Neural crest cell (in vitro differentiated cells): ENCODE results near the gene TMEM140. TPM values are rescaled to one million over a fixed set of nuclear protein-coding genes. Genes with fewer than 3 reads are reported as not detected.

Experiments
- DNase-seq: peaks from one replicate; pipeline ENCODE4 v3.0.0; 2021; ENCODE audit warnings: low read depth, mixed read lengths, low spot score
- H3K27ac Mint-ChIP-seq: one replicate; pipeline ENCODE4 v1.8.0; 2021; ENCODE audit warnings: mild to moderate bottlenecking, mixed read lengths; ENCODE audit not compliant: unreplicated experiment
- H3K27me3 Mint-ChIP-seq: 2 replicates; pipeline ENCODE4 v1.8.0; 2021; ENCODE audit warnings: low read depth, mild to moderate bottlenecking, mixed read lengths
- H3K36me3 Mint-ChIP-seq: 2 replicates; pipeline ENCODE4 v1.8.0; 2021; ENCODE audit warnings: low read depth, mild to moderate bottlenecking, mixed read lengths
- H3K4me1 Mint-ChIP-seq: 2 replicates; pipeline ENCODE4 v1.8.0; 2021; ENCODE audit warnings: mixed read lengths
- H3K4me3 Mint-ChIP-seq: one replicate; pipeline ENCODE4 v1.8.0; 2021; ENCODE audit warnings: mild to moderate bottlenecking, mixed read lengths
- H3K9me3 Mint-ChIP-seq: 2 replicates; pipeline ENCODE4 v1.8.0; 2021; ENCODE audit warnings: mixed read lengths
- CTCF ChIP-seq: fragments of 200-600 bp; sonication (generic); conservative IDR thresholded peaks from 2 replicates; pipeline ENCODE4 v1.5.0; 2021; ENCODE audit warnings: antibody characterized with exemption, mild to moderate bottlenecking
- total RNA-seq: library from RNA; stranded (reverse); gene quantifications from 2 replicates; pipeline ENCODE4 v1.2.1, GENCODE V29; 2021

TMEM140 gene
- total RNA-seq, 1 donor from 2014 or later, result 0.12 TPM

DNA sequence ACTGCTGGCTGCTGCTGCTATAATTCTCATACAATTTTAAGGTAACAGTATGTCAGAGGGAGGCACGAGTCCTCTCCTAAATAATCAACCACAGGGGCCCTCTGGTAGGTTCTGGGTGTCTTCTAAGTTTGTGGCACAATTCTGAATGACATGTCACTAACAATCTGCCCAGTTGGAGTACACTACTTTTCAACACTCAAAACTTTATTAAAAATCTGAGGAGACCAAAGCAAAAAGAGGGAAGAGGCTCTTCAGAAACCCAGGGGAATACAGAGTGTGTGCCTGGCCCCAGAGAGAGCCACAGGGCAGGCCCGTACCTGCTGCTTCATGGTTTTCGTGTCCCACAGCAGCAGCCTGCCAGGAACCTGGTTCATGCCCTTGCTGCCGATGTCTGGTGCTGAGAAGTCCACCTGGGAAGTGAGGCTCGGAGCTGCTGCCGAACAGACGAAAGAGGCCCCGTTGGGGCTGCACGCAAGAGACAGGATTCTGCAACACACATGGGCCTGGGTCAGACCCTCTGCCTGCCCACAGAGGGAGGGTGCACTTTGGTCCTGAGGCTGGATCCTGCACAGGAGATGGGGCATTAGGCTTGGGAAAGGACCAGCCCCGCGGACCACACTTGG, 45.2 kb downstream of the TMEM140 start:
- Mint-ChIP-seq H3K27ac (no peak overlapping the region), H3K27me3 (no peaks in the 10 kb centered on the region), H3K4me1 (no peaks in the 10 kb centered on the region), H3K4me3 (no peak overlapping the region), H3K9me3 (no peaks in the 10 kb centered on the region), H3K36me3 (peaks cover 3% of the 10 kb centered on the region)
- DNase-seq, result no peak
- no peak for TF ChIP-seq CTCF

DNA sequence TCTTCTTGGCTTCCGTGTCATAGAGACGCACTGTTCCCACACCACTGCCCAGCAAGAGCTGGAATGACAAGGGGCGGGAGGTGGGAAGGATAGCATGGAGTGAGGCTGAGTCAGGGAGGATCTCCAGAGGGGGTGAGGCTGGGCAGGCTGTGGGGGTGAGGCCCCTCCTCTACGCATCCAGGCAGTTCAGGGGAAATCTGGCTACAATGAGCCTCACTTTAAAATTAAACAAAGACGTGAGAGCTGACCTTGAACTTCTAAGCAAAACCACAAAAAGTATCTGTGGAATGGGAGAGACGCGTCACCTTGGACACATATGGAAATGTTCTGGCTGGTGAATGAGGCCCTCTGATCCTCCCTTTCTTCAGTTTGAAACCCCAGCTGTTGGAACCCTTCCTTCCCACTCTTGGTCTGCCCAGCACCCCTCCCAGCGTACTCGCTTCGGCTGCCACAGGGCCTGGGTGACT, 45.8 kb downstream of the TMEM140 start:
- Mint-ChIP-seq H3K27me3 (no peaks in the 10 kb centered on the region), H3K9me3 (no peaks in the 10 kb centered on the region), H3K36me3 (peaks cover 3% of the 10 kb centered on the region), H3K4me1 (no peaks in the 10 kb centered on the region), H3K27ac (no peak overlapping the region), H3K4me3 (no peak overlapping the region)
- DNase-seq, result no peak
- no peak for TF ChIP-seq CTCF

DNA sequence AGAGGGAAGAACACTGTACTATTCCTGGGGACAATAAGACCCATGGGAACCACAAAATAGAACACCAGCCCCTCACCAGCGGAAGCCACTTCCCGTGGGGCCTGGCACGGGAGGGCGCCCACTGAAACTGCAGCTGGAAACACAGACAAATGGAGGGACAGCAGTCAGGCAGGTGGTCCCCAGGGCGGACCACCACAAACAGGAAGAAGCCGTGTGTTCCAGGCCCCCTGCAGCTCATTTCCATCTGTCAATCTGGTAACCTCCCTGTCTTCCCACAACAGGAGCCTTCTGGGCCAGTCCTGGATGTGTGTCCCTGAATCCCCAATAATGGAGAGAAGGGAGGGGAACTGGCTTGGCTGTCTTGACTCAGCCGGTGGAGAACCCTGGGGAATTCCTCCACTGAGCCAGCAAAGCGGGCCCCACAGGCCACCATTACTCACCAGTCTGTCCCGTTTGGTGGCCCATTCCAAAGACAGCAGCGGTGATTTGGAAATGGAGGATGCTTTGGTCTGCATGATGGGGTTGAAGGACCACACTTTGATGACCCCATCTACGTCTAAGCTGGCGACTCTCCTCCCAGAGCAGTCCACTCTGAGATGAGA, 46.7 kb downstream of the TMEM140 start:
- TF ChIP-seq CTCF, result no peak
- Mint-ChIP-seq H3K27ac (no peak overlapping the region), H3K36me3 (peaks cover 3% of the 10 kb centered on the region)

GRCh38 chr7:135195156-135195555, 47.3 kb downstream of the TMEM140 start:
- H3K36me3 Mint-ChIP-seq, result peaks cover 3% of the 10 kb centered on the region
- no peaks in the 10 kb centered on the region for H3K4me1 Mint-ChIP-seq
- DNase-seq, result no peak
- H3K9me3 Mint-ChIP-seq, result no peaks in the 10 kb centered on the region
- no peaks in the 10 kb centered on the region for H3K27me3 Mint-ChIP-seq
- no peak overlapping the region for H3K27ac Mint-ChIP-seq
- H3K4me3 Mint-ChIP-seq, result no peak overlapping the region
- no peak for TF ChIP-seq CTCF

More for the DNA sequence above, 46.7 kb downstream of the TMEM140 start:
- no peak for DNase-seq
- H3K4me1 Mint-ChIP-seq, result no peaks in the 10 kb centered on the region
- no peaks in the 10 kb centered on the region for H3K27me3 Mint-ChIP-seq
- no peak overlapping the region for H3K4me3 Mint-ChIP-seq
- no peaks in the 10 kb centered on the region for H3K9me3 Mint-ChIP-seq

- Mint-ChIP-seq H3K27ac (no peak overlapping the region), H3K27me3 (no peaks in the 10 kb centered on the region), H3K9me3 (no peaks in the 10 kb centered on the region), H3K4me1 (no peaks in the 10 kb centered on the region), H3K36me3 (peaks cover 3% of the 10 kb centered on the region), H3K4me3 (no peak overlapping the region)
- DNase-seq, result no peak
- TF ChIP-seq CTCF, result no peak
Observed at GRCh38 chr7:135195968-135196629, 48.2 kb downstream of the TMEM140 start.
